HuH-7 (cell line): ENCODE data around the gene CXCR6.

ENCODE experiments used
- DNase-seq: peaks from one replicate; pipeline ENCODE4 v3.0.0; 2011; ENCODE audit warnings: low spot score

The CXCR6 gene

DNA sequence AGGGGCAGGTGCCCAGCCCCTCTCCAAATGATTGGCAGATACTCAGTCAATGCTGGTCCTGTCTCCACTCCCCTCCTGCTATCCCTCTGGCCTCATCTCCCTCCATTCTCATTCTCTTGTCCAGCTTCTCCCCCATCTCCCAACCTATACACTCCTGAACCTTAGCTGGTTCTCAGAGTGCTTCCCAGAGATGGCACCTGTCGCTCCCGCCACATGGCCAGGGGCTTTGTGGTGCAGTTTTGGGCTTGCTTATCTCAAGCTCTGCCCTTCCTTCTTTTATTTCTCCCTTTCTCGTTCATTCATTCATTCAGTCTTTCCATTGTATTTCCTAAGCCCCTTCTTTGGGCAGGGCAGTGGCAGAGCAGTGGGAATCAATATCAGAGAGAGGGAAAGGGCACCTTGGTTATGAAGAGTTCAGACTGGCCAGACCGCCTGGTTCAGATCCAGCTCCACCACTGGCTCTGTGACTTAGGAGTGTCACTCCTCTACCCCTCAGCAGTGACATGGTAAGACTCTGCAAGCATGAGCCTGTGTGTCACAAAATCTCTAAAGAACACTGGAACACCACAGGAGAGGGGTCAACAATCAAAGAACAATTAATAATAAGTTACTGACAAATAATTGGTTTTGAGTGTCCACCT is 20.2 kb upstream of the CXCR6 start:
- DNase-seq = no peak

DNA sequence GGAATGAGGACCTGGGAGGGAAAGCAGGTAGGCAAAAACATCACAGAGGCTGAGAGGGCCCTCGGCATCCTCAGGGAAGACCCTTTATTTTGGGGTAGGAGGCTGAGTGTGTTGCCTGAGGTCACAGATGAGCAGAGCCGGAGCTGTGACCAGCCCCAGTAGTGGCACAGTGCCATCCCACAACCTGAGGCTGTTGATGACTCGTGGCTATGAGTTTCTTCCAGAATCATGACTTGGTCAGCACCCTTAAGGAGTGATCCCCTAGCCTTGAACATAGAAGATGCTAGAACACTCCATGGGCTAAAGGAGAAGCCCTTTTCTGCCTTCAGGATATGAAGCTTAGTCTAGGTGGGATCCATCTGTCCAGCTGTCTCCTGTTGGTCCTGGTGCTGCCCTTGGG is 19.5 kb upstream of the CXCR6 start:
- DNase-seq = no peak

DNA sequence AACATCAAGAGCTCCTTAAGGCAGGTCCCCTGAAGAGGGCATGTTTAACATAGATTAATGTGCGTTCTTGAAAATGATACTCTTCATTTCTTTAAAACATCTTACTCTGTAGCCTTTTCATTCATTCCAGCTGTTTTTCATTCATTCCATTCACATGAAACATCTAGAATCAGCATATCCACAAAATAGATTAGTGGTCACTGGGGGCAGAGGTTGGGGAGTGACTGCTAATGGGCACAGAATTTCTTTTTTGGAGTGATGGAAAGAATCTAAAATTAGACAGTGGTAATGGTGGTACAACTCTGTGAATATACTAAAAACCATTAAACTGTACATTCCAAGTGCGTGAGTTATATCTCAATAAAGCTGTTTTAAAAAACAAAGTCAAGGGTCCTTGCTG is 15.4 kb upstream of the CXCR6 start:
- no peak for DNase-seq

DNA sequence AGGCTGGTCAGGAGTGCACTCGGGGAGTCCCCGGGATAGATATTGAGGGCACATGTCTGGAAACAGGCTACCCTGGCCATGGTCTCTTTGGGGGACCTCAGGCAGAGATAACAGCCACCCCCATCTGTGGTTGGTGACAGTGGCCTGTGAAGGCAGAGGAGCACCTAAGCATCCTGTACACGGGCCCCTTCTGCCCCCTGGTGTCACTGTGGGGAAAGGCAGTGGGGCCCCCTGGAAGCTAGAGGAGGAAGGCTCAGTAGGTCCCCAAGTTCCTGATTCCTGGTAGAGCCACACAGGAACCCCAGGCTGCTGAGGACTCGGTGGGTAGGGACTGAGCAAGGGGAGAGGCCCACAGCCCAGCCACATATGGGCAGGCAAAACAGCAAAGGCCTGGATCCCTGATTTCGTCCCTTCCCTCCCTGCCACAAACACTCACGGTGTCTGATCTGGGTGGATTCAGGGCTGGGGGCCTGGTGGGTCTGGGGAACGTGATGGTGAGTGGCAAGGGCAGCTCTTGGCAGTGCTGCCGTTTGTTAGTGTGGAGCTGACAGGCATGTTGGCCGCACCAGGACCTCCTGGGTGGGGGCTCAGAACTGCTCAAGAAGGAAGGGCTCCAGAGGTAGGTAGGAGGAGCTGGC is 14.1 kb upstream of the CXCR6 start:
- peak; percentile 77 for DNase-seq

DNA sequence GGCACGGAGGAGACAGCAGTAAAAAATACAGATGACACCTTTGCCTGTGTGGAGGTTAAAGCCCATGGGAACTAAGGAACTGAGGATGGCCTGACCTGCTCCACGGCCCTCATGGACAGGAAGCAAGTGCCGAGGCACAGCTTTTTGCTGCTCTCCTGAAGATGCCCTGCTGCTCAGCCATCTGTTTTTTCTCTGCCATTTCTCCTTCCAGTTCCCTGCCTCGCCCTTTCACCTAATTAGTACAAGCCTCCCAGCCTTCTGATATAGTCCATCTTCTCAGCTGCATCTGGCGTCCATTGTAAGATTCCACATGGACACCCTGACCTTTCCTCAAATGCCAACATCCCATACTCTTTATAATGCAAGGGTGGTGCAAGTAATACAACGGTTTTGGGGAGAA is 11.8 kb upstream of the CXCR6 start:
- DNase-seq = no peak

DNA sequence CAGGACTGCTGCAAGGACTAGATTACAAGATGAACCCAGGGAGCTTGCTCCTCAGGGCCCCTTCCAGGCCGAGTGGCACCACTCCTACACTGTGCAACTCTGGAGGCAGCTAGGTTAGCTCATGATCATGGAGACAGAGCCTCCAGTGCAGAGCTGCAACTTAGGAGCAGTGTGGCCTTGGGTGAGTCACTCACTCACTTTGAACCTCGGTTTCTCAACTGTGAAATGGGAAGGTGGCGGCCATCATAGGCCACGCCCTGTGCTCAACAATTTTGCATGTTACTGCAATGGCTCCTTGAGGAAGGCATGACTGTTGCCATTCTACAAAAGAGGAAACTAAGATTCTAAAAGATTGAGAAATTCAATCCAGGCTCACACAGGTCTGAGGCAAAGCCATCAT is 11.2 kb upstream of the CXCR6 start:
- no peak for DNase-seq

DNA sequence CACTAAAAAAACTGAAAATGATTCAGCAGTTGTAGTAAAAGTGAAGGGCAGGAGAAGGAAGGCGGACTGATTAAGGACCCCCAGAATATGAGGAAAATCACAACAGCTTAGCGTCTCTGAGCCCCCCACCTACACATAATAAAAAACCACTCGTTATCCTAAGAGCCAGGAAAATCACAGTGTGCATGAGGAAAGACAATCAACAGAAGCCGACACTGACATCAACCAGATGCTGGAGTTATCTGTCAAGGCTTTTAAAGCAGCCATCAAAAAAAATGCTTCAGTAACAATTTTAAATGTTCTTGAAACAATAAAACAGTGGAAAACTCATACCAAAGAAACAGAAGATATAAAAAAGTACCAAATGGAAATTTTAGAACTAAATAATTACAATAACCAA is 9.7 kb upstream of the CXCR6 start:
- DNase-seq = no peak

DNA sequence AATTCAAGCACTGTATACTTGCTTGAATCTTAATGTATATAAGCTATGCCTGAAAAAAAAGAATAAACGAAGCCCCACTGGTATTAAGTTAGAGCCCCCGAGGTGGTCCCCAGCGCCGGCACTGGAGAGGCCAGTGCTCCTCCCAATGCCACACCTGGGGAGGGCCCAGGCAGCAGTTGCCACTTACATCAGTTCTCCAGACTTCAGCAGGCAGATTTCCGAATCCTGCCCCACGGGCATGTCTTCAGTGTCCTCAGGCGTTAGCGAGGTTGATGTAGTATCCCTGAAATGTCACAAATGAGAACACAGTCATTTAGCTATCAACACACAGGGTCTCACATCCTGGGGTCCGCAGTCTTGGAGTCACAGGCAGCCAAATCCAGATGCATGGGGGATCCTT is 7.0 kb upstream of the CXCR6 start:
- DNase-seq = no peak

DNA sequence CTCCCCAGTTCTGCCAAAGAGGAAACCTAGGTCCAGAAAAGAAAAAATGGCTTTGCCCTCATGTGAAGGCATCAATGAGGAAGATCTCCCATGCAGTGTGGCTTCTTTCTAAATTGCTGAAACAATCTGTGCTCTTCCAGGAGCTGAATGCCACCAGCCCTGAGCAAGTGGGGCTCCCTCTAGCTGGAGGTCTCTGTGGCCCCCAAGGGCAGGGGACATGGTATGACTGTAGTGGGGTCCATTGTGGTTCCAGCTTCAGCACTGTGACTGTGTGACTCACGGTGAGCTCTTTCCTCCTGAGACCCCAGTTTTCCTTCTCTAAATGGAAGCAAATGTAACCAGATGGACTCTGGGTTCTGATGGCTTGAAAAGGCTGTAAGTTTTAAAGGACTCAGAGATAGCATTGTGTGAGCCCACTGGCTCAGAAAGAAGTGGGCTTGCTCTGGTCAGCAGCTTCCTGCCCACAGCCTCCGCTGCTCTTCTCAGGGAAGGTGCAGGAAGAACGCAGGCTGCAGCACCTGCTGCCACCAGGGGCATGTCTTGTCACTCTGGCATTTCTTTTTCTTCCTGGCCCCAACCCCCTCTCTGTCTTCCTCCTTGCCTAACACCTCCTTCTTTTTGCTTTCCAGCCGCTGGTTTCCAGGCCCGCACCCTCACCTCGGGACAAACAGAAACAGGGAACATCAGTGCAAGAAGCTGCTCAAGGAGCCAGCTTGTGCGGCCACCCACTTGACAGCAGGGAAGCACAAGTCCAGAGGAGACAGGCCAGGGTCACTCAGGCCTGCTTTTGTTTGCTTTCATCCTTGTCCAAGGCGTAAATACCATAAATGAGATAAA is 5.8 kb upstream of the CXCR6 start:
- DNase-seq = no peak

DNA sequence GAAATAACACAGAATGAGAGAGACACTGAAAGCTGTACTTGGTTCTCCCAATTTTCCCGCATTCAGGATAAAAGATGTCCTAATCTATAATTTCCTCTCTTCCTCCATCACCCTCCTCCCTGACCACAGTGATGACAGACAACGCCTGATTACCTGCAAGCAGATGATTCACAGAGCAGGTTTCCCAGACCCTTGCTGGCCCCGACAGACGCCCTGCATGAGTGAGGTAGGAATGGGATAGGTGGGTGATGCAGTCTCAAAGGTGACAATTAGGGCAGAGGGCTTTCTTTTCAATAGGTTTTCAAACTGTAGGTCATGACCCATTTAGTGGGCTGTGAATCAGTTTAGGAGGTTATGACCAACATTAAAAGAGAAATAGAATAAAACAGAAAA is 5.2 kb upstream of the CXCR6 start:
- no peak for DNase-seq

DNA sequence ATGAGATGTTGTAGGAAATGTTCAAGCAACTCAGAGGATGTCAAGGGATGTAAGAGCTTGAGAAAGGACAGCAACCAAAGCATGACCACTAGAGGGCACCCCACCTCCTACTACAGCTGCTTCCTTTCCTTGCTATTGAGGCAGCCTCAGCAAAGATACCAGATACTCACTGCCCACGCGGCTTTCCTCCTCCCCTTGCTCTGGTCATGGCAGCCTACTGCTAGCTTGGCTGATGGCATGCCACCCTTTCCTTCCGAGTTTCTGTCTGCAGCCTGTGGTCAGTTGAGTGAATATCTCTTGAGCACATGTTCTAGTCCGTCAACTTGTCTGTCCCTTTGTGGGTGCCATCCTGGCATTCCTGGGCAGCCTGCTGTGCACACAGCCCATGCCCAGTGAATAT is 4.4 kb upstream of the CXCR6 start:
- DNase-seq = peak; percentile 75

DNA sequence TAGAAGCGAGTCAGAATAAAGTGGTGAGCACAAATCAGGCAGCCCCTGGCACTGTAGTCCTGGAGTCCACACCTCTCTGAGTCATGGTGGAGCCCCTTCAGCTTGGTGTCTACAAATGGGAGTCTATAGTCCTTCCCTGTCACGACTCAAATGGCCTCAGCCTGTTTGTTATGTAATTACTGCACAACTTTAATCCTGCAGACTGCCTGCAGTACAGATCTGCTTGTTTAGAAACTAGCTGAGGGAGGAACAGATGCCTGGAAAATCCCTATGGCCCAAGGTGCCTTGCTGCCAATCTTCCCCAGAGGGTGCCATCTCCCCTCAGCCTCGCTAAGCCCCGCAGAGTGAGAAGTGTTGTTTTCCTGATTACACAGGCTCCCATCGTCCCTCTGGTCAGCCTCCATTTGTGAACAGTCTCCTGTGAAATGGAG is 3.9 kb upstream of the CXCR6 start:
- no peak for DNase-seq

DNA sequence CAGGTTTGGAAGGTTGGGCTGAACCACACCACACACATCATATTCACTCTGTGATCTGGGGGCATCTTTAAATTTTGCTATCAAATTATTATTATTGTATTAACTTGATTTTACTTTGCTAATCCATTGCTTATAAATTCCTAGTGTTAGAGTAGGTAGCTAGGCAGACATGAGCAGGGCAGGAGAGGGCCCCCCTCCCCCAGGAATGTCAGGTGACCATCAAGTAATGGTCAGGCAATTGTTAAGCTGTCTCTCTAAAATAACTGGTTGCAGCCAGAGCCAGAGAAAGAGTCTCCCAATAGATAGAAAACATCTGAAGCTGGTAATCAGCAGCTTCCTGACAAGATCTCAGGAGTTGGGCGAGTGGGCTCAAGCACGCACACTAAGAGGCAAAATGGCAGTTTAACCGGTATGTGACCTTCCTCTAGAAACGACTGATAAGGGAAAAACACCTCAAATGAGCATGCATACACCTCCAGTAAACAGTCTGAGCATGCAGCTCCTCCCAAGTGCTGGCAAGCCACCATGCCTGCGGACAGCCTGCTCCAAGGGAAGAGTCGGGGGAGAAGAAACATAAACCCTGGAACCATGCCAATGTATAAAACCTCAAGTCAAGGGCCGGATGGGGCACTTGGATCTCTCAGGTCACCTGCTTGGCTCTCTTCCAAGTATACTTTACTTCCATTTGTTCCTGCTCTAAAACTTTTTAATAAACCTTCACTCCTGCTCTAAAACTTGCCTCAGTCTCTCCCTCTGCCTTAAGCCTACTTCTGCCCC is 3.1 kb upstream of the CXCR6 start:
- DNase-seq = no peak

DNA sequence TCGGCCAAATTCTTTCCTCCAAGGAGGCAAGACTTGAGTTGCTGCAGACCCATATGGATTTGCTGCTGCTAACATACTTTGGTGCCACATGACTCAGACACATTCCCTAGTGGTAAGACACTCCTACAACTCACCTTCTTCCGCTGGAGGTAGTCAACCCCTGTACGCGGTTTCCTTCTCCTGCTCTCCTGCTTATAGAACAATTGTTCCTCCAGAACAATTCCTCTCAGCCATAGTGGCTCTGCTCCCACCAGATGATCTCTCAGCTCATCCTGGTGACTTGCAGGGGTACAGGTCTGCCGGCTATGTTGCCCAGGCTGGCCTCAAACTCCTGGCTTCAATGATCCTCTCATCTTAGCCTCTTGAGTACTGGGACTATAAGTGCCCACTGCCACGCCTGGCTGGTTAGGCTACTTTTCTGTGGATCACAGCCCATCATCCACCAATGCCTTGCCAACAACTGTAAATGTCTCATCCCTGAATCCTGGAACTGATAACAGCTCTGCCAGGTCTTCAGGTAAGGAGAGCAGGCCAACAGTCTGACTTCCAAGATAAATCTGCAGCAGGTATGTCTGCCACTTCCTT is 2.4 kb upstream of the CXCR6 start:
- DNase-seq = no peak

DNA sequence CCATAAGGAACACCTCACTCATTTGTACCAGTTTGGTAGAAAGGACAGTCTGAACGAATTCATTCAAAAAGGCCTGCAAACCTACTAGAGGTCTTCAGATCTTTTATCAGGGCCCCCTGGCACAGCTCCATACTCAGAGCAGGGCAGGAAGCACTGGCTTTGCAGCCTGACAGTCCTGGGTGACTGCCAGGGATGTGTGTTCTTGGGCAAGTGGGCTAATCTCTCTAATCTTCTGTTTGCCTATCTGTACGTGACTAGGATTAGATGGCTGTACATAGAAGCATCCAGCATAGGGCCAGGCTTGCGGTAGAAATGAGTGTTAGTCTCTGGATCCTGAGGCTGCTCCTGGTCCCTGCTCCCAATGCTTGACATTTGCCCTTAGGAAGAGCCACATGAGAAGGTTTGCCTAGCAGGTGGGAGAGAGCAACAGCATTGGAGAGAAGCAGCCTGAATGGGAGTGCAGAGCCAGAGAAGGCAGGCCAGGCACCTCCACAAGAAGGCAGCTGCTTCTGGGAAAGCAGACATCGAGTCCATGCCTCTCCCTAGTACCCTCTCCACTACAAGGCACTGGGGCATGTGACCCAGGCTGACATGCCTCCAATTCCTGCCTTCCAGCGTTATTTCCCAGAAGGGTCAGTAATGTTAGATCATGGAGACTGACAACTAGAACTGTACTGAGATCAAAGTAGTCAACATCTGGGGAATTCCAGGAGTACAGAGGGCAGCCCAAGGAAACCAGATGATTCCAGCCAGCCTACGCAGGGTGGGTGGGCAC is 1.0 kb upstream of the CXCR6 start:
- DNase-seq = no peak

DNA sequence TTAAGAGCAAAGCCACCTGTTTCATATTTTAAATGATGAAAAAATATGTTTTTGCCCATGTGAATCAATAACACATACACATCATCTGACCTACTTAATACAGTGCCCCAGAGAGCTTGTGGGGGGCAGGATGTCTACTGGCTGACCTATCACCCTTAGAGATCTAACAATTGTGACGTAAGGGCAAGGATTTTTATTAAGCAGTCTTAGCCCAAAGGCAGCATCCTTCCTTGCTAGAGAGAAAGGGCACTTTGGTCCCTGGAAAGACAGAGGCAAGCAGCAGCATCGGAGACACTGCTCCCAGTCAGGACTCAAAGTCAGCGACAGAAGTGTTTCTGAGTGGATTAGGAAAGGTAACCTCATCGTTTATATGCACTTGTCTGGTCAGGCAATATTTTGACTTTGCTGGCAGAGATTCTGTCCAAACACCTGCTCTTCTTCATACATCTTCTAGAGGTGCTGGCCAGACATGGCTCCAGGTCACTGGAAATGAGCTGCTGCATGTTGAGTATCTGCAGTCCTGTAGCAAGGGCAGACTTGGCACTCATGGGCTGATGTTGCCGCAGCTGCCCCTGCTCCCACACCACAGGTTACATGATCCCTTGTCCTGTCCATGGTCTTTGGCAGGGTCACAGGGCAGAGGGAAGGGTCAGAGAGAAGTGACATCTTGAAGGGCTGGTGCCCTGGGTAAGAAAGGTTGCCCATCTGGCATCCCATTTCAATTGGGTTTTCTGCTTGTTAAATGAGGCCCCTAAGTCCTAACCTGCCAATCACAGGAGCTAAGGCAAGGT is 1.8 kb downstream of the CXCR6 start:
- DNase-seq = no peak

DNA sequence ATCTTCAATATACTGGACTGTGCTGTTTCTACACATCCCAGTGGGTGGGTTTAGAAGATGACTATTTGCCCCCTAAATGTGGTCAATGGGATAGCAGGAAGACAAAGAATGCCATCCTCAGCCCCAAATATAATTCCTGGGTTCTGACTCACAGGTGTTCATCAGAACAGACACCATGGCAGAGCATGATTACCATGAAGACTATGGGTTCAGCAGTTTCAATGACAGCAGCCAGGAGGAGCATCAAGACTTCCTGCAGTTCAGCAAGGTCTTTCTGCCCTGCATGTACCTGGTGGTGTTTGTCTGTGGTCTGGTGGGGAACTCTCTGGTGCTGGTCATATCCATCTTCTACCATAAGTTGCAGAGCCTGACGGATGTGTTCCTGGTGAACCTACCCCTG is 3.0 kb downstream of the CXCR6 start:
- DNase-seq = no peak

DNA sequence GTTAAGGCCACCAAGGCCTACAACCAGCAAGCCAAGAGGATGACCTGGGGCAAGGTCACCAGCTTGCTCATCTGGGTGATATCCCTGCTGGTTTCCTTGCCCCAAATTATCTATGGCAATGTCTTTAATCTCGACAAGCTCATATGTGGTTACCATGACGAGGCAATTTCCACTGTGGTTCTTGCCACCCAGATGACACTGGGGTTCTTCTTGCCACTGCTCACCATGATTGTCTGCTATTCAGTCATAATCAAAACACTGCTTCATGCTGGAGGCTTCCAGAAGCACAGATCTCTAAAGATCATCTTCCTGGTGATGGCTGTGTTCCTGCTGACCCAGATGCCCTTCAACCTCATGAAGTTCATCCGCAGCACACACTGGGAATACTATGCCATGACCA is 3.6 kb downstream of the CXCR6 start:
- DNase-seq = no peak

DNA sequence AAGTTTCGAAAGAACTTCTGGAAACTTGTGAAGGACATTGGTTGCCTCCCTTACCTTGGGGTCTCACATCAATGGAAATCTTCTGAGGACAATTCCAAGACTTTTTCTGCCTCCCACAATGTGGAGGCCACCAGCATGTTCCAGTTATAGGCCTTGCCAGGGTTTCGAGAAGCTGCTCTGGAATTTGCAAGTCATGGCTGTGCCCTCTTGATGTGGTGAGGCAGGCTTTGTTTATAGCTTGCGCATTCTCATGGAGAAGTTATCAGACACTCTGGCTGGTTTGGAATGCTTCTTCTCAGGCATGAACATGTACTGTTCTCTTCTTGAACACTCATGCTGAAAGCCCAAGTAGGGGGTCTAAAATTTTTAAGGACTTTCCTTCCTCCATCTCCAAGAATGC is 4.1 kb downstream of the CXCR6 start:
- DNase-seq = no peak

DNA sequence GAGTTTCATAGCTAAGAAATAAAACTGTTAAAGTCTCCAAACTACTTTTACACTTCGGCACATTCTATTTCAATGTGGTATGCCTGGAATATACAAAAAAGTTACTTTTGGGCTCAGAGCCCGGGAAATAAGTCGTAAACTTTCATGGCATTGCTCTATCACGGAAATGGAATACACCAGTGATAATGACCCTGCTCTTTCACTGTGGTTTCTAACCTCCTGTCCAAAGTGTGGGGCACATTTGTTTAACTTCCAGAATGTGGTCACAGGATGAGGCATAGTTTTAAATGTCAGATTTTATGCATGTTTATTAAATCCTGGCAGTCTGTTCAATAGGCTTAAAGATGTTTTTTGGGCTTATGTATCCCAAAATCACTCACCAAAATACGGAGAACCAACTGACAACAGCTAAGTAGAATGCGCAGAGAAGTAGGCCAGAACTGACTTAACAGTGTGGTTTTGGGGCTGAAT is 5.1 kb downstream of the CXCR6 start:
- DNase-seq = no peak

DNA sequence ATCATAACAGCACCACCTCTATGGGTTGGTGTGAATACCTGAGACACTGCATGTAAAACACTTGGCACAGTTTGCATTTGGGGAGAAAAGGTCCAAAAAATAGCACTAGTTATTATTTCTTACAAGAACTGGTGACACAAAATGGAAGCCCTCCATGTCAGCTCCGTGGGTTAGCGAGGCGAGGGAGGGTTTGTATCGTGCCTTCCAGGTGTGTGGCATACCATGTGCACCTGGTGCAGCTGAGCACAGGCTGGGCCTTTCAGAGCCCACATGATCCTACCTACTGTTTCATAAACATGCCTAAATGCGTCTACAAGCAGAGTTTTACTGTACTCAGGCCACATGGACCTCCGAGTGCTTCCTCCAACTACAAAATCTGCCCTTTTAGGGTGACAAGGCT is 5.6 kb downstream of the CXCR6 start:
- no peak for DNase-seq
